Activated naive CD4-positive, alpha-beta T cell treated with anti-CD3 and anti-CD28 coated beads, Interleukin-2, amount 50 U/mL, for 72 hours (primary cell): Measurements from ENCODE around the gene GDPD5. TPM values are rescaled to one million over a fixed set of nuclear protein-coding genes. Genes with fewer than 3 reads are reported as not detected.

Source experiments
- ATAC-seq, 2 donors: fragments of 150-1000 bp; cut with Tn5 transposase; 2 replicates each; pipeline ENCODE4 v1.10.0; 2021; ENCODE audit warnings: mild to moderate bottlenecking in 2 of 2, moderate library complexity in 2 of 2
- DNase-seq, 2 donors: peaks; one replicate each; pipeline ENCODE4 v3.0.0; 2021 to 2022; ENCODE audit warnings: low spot score in 2 of 2
- H3K27ac Mint-ChIP-seq, 2 donors: one replicate each; pipeline ENCODE4 v1.8.0; 2022; ENCODE audit warnings: mild to moderate bottlenecking in 2 of 2, mixed read lengths in 2 of 2
- H3K36me3 Mint-ChIP-seq, 2 donors: one replicate each; pipeline ENCODE4 v1.8.0; 2022; ENCODE audit warnings: mixed read lengths in 2 of 2
- H3K9me3 Mint-ChIP-seq, 2 donors: one replicate each; pipeline ENCODE4 v1.8.0; 2022; ENCODE audit warnings: mixed read lengths in 2 of 2
- total RNA-seq, 2 donors: library from RNA; stranded (reverse); gene quantifications; one replicate each; pipeline ENCODE4 v1.2.3, GENCODE V29; 2022

The GDPD5 gene
- 10 to 100 TPM; 13.4 to 22.7 TPM for total RNA-seq

GRCh38 chr11:75525433-75526191 lies at the start of gene GDPD5:
Gene GDPD5, minus strand, starts transcription at chr11:75525941. Its CDS starts 48,206 bp downstream, at chr11:75477735.
- peak; percentile 92 to 94 for DNase-seq
- H3K36me3 Mint-ChIP-seq: no peaks in the 10 kb centered on the region
- ATAC-seq: peak; percentile 90 to 95
- H3K9me3 Mint-ChIP-seq: no peaks in the 10 kb centered on the region
- peak within 1 kb of the TSS; percentile 38 to 70 for H3K27ac Mint-ChIP-seq

GRCh38 chr11:75574698-75575602 lies 49.2 kb upstream of the GDPD5 start:
- ATAC-seq (peak in 1 of 2 donors; percentile 11), DNase-seq (no peak)
- no peaks in the 10 kb centered on the region for H3K36me3 Mint-ChIP-seq
- H3K27ac Mint-ChIP-seq: no peak overlapping the region
- H3K9me3 Mint-ChIP-seq: no peaks in the 10 kb centered on the region

- ATAC-seq (no peak), DNase-seq (no peak)
- Mint-ChIP-seq H3K36me3 (no peaks in the 10 kb centered on the region), H3K27ac (peak overlapping the region in 1 of 2 donors; percentile 3), H3K9me3 (no peaks in the 10 kb centered on the region)
Measured at GRCh38 chr11:75572744-75573143, 47.0 kb upstream of the GDPD5 start.

GRCh38 chr11:75571625-75572024 lies 45.9 kb upstream of the GDPD5 start:
- no peaks in the 10 kb centered on the region for H3K9me3 Mint-ChIP-seq
- ATAC-seq: no peak
- H3K27ac Mint-ChIP-seq: peak overlapping the region in 1 of 2 donors; percentile 3
- DNase-seq: no peak
- no peaks in the 10 kb centered on the region for H3K36me3 Mint-ChIP-seq

- H3K36me3 Mint-ChIP-seq: no peaks in the 10 kb centered on the region
- DNase-seq (no peak), ATAC-seq (no peak)
- H3K27ac Mint-ChIP-seq: peak overlapping the region; percentile 3 to 75
- H3K9me3 Mint-ChIP-seq: no peaks in the 10 kb centered on the region
Measured at GRCh38 chr11:75570559-75571139, 44.9 kb upstream of the GDPD5 start.

- ATAC-seq (no peak), DNase-seq (no peak)
- Mint-ChIP-seq H3K36me3 (no peaks in the 10 kb centered on the region), H3K9me3 (no peaks in the 10 kb centered on the region), H3K27ac (peak overlapping the region; percentile 17 to 81)
Measured at GRCh38 chr11:75568616-75569219, 43.0 kb upstream of the GDPD5 start.

- Mint-ChIP-seq H3K36me3 (peaks cover 0 to under 1% of the 10 kb centered on the region in 2 donors), H3K27ac (peak overlapping the region in 1 of 2 donors; percentile 81), H3K9me3 (no peaks in the 10 kb centered on the region)
- DNase-seq (no peak), ATAC-seq (no peak)
Measured at GRCh38 chr11:75567971-75568370, 42.2 kb upstream of the GDPD5 start.

- peaks cover 0 to 8% of the 10 kb centered on the region in 2 donors for H3K36me3 Mint-ChIP-seq
- no peak for DNase-seq
- ATAC-seq: no peak
- H3K27ac Mint-ChIP-seq: no peak overlapping the region
- H3K9me3 Mint-ChIP-seq: no peaks in the 10 kb centered on the region
Measured at GRCh38 chr11:75566763-75567279, 41.1 kb upstream of the GDPD5 start.

GRCh38 chr11:75565916-75566762 lies 40.4 kb upstream of the GDPD5 start:
- H3K9me3 Mint-ChIP-seq: no peaks in the 10 kb centered on the region
- peaks cover 0 to 8% of the 10 kb centered on the region in 2 donors for H3K36me3 Mint-ChIP-seq
- DNase-seq: no peak
- ATAC-seq: no peak
- H3K27ac Mint-ChIP-seq: peak overlapping the region; percentile 30 to 89

GRCh38 chr11:75565221-75565814 lies 39.6 kb upstream of the GDPD5 start:
- H3K27ac Mint-ChIP-seq: peak overlapping the region; percentile 30 to 89
- no peak for ATAC-seq

GRCh38 chr11:75563978-75564552 lies 38.3 kb upstream of the GDPD5 start:
- ATAC-seq (no peak), DNase-seq (no peak)
- Mint-ChIP-seq H3K36me3 (peaks cover 0 to 8% of the 10 kb centered on the region in 2 donors), H3K9me3 (no peaks in the 10 kb centered on the region), H3K27ac (peak overlapping the region; percentile 89 to 93)

More at GRCh38 chr11:75565221-75565814, 39.6 kb upstream of the GDPD5 start:
- Mint-ChIP-seq H3K36me3 (peaks cover 0 to 8% of the 10 kb centered on the region in 2 donors), H3K9me3 (no peaks in the 10 kb centered on the region)
- DNase-seq: no peak

- H3K9me3 Mint-ChIP-seq: no peaks in the 10 kb centered on the region
- ATAC-seq (no peak), DNase-seq (no peak)
- H3K27ac Mint-ChIP-seq: peak overlapping the region; percentile 89 to 93
- peaks cover 0 to 8% of the 10 kb centered on the region in 2 donors for H3K36me3 Mint-ChIP-seq
Measured at GRCh38 chr11:75563501-75563977, 37.8 kb upstream of the GDPD5 start.

GRCh38 chr11:75562836-75563484 lies 37.2 kb upstream of the GDPD5 start:
- Mint-ChIP-seq H3K36me3 (peaks cover 0 to 8% of the 10 kb centered on the region in 2 donors), H3K27ac (peak overlapping the region; percentile 93 to 99), H3K9me3 (no peaks in the 10 kb centered on the region)
- ATAC-seq: no peak
- no peak for DNase-seq

- DNase-seq: peak; percentile 72 to 84
- ATAC-seq: peak; percentile 92 to 98
- Mint-ChIP-seq H3K36me3 (peaks cover 0 to 8% of the 10 kb centered on the region in 2 donors), H3K27ac (peak within 1 kb of the TSS; percentile 93 to 99), H3K9me3 (no peaks in the 10 kb centered on the region)
Measured at GRCh38 chr11:75562048-75562835, 36.5 kb upstream of the GDPD5 start, which contains the start of gene SERPINH1. Gene SERPINH1, plus strand, starts transcription at chr11:75562253. Its CDS starts 4,097 bp downstream, at chr11:75566350.
